ENCODE results near the gene DTNBP1. TPM values are rescaled to one million over a fixed set of nuclear protein-coding genes. Genes with fewer than 3 reads are reported as not detected.

The DTNBP1 gene
- total and polyA plus RNA-seq, 2 experiments from 2014 or later = 0.32 to 15.8 TPM

DNA sequence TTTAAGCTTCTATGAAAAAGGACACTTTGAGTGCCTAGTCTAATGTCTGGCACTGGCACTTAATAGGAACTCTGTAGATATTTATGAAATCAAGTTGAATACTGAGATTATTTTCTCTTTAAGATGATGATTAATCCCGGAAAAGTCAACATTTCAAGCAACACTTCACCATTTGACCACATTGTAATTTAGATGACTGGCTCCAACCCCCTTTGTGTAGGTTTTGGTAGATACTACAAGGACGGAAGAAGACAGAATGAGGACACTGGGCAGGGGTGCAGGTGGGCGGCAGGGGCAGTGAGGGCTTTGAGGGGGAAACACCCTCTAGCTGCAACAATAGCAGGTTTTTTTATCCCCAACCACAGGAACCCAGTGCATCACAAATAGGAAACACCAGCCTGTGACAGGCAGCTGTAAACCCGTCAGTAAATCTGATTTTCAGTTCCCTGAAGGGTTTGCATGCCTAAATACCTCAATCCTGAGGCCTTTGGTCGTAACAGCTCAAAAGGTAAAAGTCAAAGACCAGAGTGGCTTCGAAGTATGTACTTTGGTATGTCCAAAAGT, 4.6 kb downstream of the DTNBP1 start:
- H3K27ac ChIP-seq = no peak overlapping the region
- H3K27me3 ChIP-seq (replicated peaks; ENCODE audit: insufficient read depth) = no peaks in the 10 kb centered on the region
- H4K20me1 ChIP-seq (ENCODE audit: insufficient read depth) = no peaks in the 10 kb centered on the region
- H3K9me2 ChIP-seq (ENCODE audit: insufficient read depth) = no peaks in the 10 kb centered on the region
- no peak for TF ChIP-seq EZH2 (IDR thresholded peaks at IDR 0.05; ENCODE audit: insufficient read depth, poor library complexity, severe bottlenecking)
- TF ChIP-seq EZH2phosphoT487 (IDR thresholded peaks at IDR 0.05; ENCODE audit: insufficient read depth, low read depth) = no peak
- no peaks in the 10 kb centered on the region for H3K9me3 ChIP-seq (ENCODE audit: low read depth)
- no peak overlapping the region for H3K4me3 ChIP-seq
- H2AFZ ChIP-seq = no peak overlapping the region
- no peak for DNase-seq
- 0 out of 2 replicates have a peak, but pooled peaks cover 5% of the 10 kb centered on the region for H3K79me2 ChIP-seq (ENCODE audit: insufficient read depth)
- H3K4me2 ChIP-seq (ENCODE audit: unreplicated experiment) = no peak overlapping the region
- H3K9ac ChIP-seq = no peak overlapping the region
- H3F3A ChIP-seq (ENCODE audit: insufficient read depth) = no peaks in the 10 kb centered on the region
- 98 to 100% methylated on average over 6 of the region's 6 CpGs for WGBS, 2 experiments (ENCODE audit: low coverage in 1 of 2, low lambda C conversion rate in 2 of 2, missing lambda C conversion rate in 2 of 2)
- H3K36me3 ChIP-seq (ENCODE audit: low read depth) = no peaks in the 10 kb centered on the region
- in situ Hi-C loops (cut with MboI) = no loop called here
- 0 out of 2 replicates have a peak, but pooled peaks cover 3% of the 10 kb centered on the region for H3K4me1 ChIP-seq (ENCODE audit: insufficient read depth)

DNA sequence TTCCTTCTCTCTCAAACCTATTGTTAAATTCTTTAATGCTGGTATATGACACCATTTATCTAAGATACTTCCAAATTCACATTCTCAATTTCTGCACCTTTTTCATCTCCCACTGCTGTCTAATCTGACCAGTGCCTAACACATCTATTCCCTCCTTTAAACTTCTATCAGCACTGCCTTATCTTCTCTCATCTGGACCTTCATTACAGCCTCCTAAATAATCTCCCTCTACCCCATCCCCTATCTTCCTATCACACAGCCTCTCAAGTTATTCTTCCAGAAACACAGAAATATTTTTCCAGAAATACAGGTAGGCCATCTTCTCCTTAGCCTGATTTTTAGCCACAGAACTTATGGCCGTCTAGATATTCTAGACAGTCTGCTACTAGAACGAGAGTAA, 5.5 kb downstream of the DTNBP1 start:
- Histone ChIP-seq H3K4me3 (no peak overlapping the region), H3K79me2 (ENCODE audit: insufficient read depth) (0 out of 2 replicates have a peak, but pooled peaks cover 5% of the 10 kb centered on the region), H3F3A (ENCODE audit: insufficient read depth) (no peaks in the 10 kb centered on the region), H2AFZ (no peak overlapping the region), H4K20me1 (ENCODE audit: insufficient read depth) (no peaks in the 10 kb centered on the region), H3K36me3 (ENCODE audit: low read depth) (no peaks in the 10 kb centered on the region), H3K9me3 (ENCODE audit: low read depth) (no peaks in the 10 kb centered on the region), H3K4me2 (ENCODE audit: unreplicated experiment) (no peak overlapping the region), H3K27me3 (replicated peaks; ENCODE audit: insufficient read depth) (no peaks in the 10 kb centered on the region), H3K9ac (no peak overlapping the region), H3K4me1 (ENCODE audit: insufficient read depth) (0 out of 2 replicates have a peak, but pooled peaks cover 3% of the 10 kb centered on the region), H3K9me2 (ENCODE audit: insufficient read depth) (no peaks in the 10 kb centered on the region), H3K27ac (no peak overlapping the region)
- TF ChIP-seq EZH2phosphoT487 (IDR thresholded peaks at IDR 0.05; ENCODE audit: insufficient read depth, low read depth) = no peak
- TF ChIP-seq EZH2 (IDR thresholded peaks at IDR 0.05; ENCODE audit: insufficient read depth, poor library complexity, severe bottlenecking) = no peak
- DNase-seq = no peak
- 95 to 96% methylated on average over 2 of the region's 2 CpGs for WGBS, 2 experiments (ENCODE audit: low coverage in 1 of 2, low lambda C conversion rate in 2 of 2, missing lambda C conversion rate in 2 of 2)
- in situ Hi-C loops (cut with MboI) = no loop called here

- WGBS, 2 experiments (ENCODE audit: low coverage in 1 of 2, low lambda C conversion rate in 2 of 2, missing lambda C conversion rate in 2 of 2) = 79 to 81% methylated on average over 3 of the region's 3 CpGs
- Histone ChIP-seq H2AFZ (no peak overlapping the region), H3K36me3 (ENCODE audit: low read depth) (no peaks in the 10 kb centered on the region), H3F3A (ENCODE audit: insufficient read depth) (no peaks in the 10 kb centered on the region), H3K9me2 (ENCODE audit: insufficient read depth) (no peaks in the 10 kb centered on the region), H3K4me2 (ENCODE audit: unreplicated experiment) (no peak overlapping the region), H3K27me3 (replicated peaks; ENCODE audit: insufficient read depth) (no peaks in the 10 kb centered on the region), H3K9ac (no peak overlapping the region), H3K27ac (no peak overlapping the region), H3K4me1 (ENCODE audit: insufficient read depth) (no peaks in the 10 kb centered on the region), H3K4me3 (no peak overlapping the region), H3K79me2 (ENCODE audit: insufficient read depth) (0 out of 2 replicates have a peak, but pooled peaks cover 5% of the 10 kb centered on the region), H4K20me1 (ENCODE audit: insufficient read depth) (no peaks in the 10 kb centered on the region), H3K9me3 (ENCODE audit: low read depth) (no peaks in the 10 kb centered on the region)
- no peak for TF ChIP-seq EZH2 (IDR thresholded peaks at IDR 0.05; ENCODE audit: insufficient read depth, poor library complexity, severe bottlenecking)
- TF ChIP-seq EZH2phosphoT487 (IDR thresholded peaks at IDR 0.05; ENCODE audit: insufficient read depth, low read depth) = no peak
- DNase-seq = no peak
- in situ Hi-C loops (cut with MboI) = no loop called here
Observed at GRCh38 chr6:15656145-15656544, 6.7 kb downstream of the DTNBP1 start.

DNA sequence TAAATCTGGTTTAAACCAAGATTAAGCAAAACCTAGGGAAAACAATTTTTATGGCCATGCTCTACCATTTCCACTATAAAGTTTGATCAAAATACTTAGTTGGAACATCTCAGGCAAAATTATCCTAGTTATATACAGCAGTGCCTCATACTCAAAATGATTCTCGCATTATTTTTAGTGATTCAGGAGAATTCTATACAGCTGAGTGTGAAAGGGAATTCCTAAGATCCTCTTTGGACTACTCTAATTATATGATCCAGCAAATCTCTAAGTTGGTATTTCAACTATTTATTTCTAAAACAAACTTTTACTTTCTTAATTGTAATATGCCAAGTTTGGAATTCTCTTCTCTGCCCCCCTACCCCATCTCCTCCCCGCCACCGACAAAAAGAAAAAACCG, 8.6 kb downstream of the DTNBP1 start:
- Histone ChIP-seq H3K9me3 (ENCODE audit: low read depth) (no peaks in the 10 kb centered on the region), H3K9ac (no peak overlapping the region), H3K4me3 (no peak overlapping the region), H3K79me2 (ENCODE audit: insufficient read depth) (0 out of 2 replicates have a peak, but pooled peaks cover 5% of the 10 kb centered on the region), H3K4me1 (ENCODE audit: insufficient read depth) (no peaks in the 10 kb centered on the region), H2AFZ (no peak overlapping the region), H3K4me2 (ENCODE audit: unreplicated experiment) (no peak overlapping the region), H4K20me1 (ENCODE audit: insufficient read depth) (no peaks in the 10 kb centered on the region), H3K27me3 (replicated peaks; ENCODE audit: insufficient read depth) (no peaks in the 10 kb centered on the region), H3F3A (ENCODE audit: insufficient read depth) (no peaks in the 10 kb centered on the region), H3K9me2 (ENCODE audit: insufficient read depth) (no peaks in the 10 kb centered on the region), H3K27ac (no peak overlapping the region), H3K36me3 (ENCODE audit: low read depth) (no peaks in the 10 kb centered on the region)
- WGBS, 2 experiments (ENCODE audit: low coverage in 1 of 2, low lambda C conversion rate in 2 of 2, missing lambda C conversion rate in 2 of 2) = 65 to 69% methylated on average over 4 of the region's 4 CpGs
- peak; percentile 9 for DNase-seq
- in situ Hi-C loops (cut with MboI) = no loop called here
- TF ChIP-seq EZH2 (IDR thresholded peaks at IDR 0.05; ENCODE audit: insufficient read depth, poor library complexity, severe bottlenecking) (no peak), EZH2phosphoT487 (IDR thresholded peaks at IDR 0.05; ENCODE audit: insufficient read depth, low read depth) (no peak)

All from GM23248 (cell line).